LNCAP (cell line): Measurements from ENCODE around the gene PACS1.

Experiments
- TF ChIP-seq, protein P1 (sequence below): fragments of 450-650 bp; IDR thresholded peaks from 2 replicates; pipeline ENCODE4 v1.5.1; 2017; ENCODE audit warnings: mild to moderate bottlenecking

PACS1 gene

GRCh38 chr11:66258473-66258893 is 188.4 kb downstream of the PACS1 start:
- TF ChIP-seq, protein P1, sequence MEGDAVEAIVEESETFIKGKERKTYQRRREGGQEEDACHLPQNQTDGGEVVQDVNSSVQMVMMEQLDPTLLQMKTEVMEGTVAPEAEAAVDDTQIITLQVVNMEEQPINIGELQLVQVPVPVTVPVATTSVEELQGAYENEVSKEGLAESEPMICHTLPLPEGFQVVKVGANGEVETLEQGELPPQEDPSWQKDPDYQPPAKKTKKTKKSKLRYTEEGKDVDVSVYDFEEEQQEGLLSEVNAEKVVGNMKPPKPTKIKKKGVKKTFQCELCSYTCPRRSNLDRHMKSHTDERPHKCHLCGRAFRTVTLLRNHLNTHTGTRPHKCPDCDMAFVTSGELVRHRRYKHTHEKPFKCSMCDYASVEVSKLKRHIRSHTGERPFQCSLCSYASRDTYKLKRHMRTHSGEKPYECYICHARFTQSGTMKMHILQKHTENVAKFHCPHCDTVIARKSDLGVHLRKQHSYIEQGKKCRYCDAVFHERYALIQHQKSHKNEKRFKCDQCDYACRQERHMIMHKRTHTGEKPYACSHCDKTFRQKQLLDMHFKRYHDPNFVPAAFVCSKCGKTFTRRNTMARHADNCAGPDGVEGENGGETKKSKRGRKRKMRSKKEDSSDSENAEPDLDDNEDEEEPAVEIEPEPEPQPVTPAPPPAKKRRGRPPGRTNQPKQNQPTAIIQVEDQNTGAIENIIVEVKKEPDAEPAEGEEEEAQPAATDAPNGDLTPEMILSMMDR: peak; percentile 23

DNA sequence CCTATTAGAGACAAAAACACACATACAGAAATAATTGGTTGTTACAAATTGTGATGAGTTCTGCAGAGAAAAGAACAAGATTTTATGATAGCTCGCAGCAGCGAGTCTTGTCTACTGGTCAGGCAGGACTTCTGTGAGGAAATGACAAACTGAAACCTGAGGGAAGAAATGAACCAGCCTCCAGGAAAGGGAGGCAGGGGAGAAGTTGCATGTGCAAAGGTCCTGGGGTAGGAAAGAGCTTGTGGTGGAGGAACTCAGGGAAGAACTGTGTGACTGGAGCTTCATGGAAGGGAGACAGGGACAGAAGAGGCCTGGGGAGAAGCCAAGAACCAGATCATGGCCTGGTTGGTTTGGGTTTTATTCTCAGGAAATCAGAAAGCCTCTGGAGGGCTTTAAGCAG is 189.2 kb downstream of the PACS1 start:
- TF ChIP-seq, protein P1: no peak

DNA sequence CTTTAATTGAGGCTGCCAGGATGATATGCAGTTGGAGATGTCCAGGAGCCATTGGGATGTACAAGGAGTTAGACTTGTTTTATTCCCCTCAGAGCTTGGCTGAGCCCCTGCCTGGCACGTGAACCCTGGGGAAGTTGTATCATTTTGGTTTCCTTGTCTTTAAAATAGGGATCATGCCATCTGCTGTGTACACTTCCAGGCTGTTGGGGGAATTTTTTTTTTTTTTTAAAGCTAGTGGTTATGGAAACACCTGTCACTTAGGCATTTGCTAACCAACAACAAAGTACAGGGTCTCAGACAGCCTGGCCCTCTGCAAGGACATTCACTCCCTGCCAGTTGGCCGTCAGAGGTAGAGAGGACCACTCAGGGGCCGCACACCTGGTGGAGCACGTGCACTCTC is 189.9 kb downstream of the PACS1 start:
- TF ChIP-seq, protein P1: no peak

GRCh38 chr11:66261578-66261977 is 191.5 kb downstream of the PACS1 start:
- TF ChIP-seq, protein P1: no peak

- TF ChIP-seq, protein P1: no peak
Measured at GRCh38 chr11:66262191-66262590, 192.1 kb downstream of the PACS1 start.

GRCh38 chr11:66262696-66263095 is 192.6 kb downstream of the PACS1 start:
- TF ChIP-seq, protein P1: no peak

GRCh38 chr11:66263231-66263630 is 193.2 kb downstream of the PACS1 start:
- TF ChIP-seq, protein P1: no peak

- TF ChIP-seq, protein P1: no peak
Measured at GRCh38 chr11:66263785-66264184, 193.7 kb downstream of the PACS1 start.
